ENCODE results near the gene GINS3. TPM values are rescaled to one million over a fixed set of nuclear protein-coding genes. Genes with fewer than 3 reads are reported as not detected.

GINS3 gene
- total RNA-seq, 2 donors from 2014 or later = 2.5 to 11.7 TPM

- no peaks in the 10 kb centered on the region for H3K27me3 ChIP-seq
- H3K27ac ChIP-seq = no peak overlapping the region
- H3K4me3 ChIP-seq = no peak overlapping the region
- intact Hi-C loops (cut with DNase I) = no loop called here
- H3K4me1 ChIP-seq = no peaks in the 10 kb centered on the region
- no peaks in the 10 kb centered on the region for H3K9me3 ChIP-seq
- no peak for DNase-seq
- TF ChIP-seq, protein P1, sequence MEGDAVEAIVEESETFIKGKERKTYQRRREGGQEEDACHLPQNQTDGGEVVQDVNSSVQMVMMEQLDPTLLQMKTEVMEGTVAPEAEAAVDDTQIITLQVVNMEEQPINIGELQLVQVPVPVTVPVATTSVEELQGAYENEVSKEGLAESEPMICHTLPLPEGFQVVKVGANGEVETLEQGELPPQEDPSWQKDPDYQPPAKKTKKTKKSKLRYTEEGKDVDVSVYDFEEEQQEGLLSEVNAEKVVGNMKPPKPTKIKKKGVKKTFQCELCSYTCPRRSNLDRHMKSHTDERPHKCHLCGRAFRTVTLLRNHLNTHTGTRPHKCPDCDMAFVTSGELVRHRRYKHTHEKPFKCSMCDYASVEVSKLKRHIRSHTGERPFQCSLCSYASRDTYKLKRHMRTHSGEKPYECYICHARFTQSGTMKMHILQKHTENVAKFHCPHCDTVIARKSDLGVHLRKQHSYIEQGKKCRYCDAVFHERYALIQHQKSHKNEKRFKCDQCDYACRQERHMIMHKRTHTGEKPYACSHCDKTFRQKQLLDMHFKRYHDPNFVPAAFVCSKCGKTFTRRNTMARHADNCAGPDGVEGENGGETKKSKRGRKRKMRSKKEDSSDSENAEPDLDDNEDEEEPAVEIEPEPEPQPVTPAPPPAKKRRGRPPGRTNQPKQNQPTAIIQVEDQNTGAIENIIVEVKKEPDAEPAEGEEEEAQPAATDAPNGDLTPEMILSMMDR (IDR thresholded peaks at IDR 0.05) = no peak
- no peaks in the 10 kb centered on the region for H3K36me3 ChIP-seq
- no peak overlapping the region for H3K9ac ChIP-seq (ENCODE audit: low read depth in 2 of 2, low read length in 2 of 2)
Measured at GRCh38 chr16:58421059-58421458, 28.8 kb downstream of the GINS3 start.

DNA sequence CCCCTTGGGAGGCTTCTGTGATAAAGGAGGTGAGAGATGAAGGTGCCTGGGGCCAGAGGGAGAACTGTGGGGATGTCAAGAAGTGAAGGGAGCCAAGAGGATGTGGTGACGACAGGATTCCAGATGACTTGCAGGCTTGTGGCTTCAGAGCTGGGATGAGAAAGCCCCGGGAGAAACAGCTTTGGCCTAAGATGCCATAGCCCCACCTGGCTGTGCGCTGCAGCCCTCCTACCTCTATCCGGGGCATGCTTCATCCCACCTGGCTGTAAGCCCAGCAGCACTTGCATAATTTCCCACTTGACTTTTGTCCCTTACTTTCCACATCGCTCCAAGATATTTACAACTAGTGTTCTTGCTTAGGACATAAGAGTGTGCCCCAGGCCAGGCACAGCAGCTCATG is 29.3 kb downstream of the GINS3 start:
- no peak overlapping the region for H3K4me3 ChIP-seq
- intact Hi-C loops (cut with DNase I) = no loop called here
- H3K27me3 ChIP-seq = no peaks in the 10 kb centered on the region
- no peaks in the 10 kb centered on the region for H3K36me3 ChIP-seq
- no peak overlapping the region for H3K27ac ChIP-seq
- H3K9me3 ChIP-seq = no peaks in the 10 kb centered on the region
- TF ChIP-seq, protein P1 (IDR thresholded peaks at IDR 0.05) = no peak
- DNase-seq = no peak
- H3K4me1 ChIP-seq = no peaks in the 10 kb centered on the region
- no peak overlapping the region for H3K9ac ChIP-seq (ENCODE audit: low read depth in 2 of 2, low read length in 2 of 2)

GRCh38 chr16:58422809-58423208 is 30.5 kb downstream of the GINS3 start:
- H3K27ac ChIP-seq = no peak overlapping the region
- H3K36me3 ChIP-seq = no peaks in the 10 kb centered on the region
- H3K27me3 ChIP-seq = no peaks in the 10 kb centered on the region
- no peaks in the 10 kb centered on the region for H3K4me1 ChIP-seq
- intact Hi-C loops (cut with DNase I) = no loop called here
- no peaks in the 10 kb centered on the region for H3K9me3 ChIP-seq
- DNase-seq = no peak
- H3K4me3 ChIP-seq = no peak overlapping the region
- TF ChIP-seq, protein P1 (IDR thresholded peaks at IDR 0.05) = no peak
- H3K9ac ChIP-seq (ENCODE audit: low read depth in 2 of 2, low read length in 2 of 2) = no peak overlapping the region

DNA sequence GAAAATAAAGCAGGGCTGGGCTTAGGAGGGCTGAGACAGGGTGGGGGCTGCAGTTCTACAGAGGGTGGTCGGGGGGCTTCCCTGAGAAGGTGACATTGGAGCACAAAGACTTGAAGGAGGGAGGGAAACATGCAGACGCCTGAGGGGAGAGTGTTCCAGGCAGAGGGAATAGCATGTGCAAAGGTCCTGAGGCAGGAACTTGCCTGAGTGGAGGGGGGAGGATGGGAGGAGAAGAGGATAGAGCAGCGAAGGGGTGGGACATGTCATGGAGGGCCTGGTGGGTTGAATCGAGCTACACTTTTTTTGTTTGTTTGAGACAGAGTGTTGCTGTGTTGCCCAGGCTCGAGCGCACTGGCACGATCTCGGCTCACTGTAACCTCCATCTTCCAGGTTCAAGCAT is 33.0 kb downstream of the GINS3 start:
- no peaks in the 10 kb centered on the region for H3K4me1 ChIP-seq
- H3K36me3 ChIP-seq = no peaks in the 10 kb centered on the region
- no peak overlapping the region for H3K9ac ChIP-seq (ENCODE audit: low read depth in 2 of 2, low read length in 2 of 2)
- no peaks in the 10 kb centered on the region for H3K27me3 ChIP-seq
- no peak overlapping the region for H3K4me3 ChIP-seq
- no peaks in the 10 kb centered on the region for H3K9me3 ChIP-seq
- intact Hi-C loops (cut with DNase I) = no loop called here
- no peak for DNase-seq
- TF ChIP-seq, protein P1 (IDR thresholded peaks at IDR 0.05) = no peak
- H3K27ac ChIP-seq = no peak overlapping the region

DNA sequence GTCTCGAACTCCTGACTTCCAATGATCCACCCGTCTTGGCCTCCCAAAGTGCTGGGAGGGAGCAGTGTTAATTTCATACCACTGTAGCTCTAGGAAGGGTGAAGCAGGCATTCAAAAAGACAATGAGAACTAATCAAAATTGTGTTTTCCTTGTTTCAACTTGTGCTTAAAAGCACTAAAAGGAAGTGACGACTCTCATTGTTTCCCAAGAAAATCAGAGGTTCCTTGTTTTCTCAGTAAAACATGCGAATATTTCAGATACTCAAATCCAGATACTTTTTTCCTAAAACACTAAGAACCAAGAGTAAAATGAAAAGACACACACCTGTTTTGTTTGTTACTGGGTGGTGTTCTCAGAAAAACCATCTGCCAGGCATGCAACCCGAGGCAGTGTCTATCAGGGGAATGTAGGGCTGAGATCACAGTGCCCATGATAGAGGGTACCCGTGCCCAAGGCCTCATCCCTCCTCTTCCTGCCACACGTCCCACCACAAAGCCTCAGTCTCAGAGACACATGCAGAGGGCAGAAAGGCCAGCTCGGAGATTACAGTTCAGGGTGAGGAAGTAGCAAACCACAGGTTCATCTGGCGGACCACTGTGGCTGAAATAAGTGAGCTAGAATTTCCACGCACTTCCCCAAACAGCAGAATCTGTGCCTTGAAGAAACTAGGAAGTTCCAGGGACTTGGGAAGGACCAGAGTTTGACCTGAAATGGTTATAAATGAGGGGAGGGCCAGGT is 33.7 kb downstream of the GINS3 start:
- Histone ChIP-seq H3K36me3 (no peaks in the 10 kb centered on the region), H3K27me3 (no peaks in the 10 kb centered on the region), H3K9ac (ENCODE audit: low read depth in 2 of 2, low read length in 2 of 2) (no peak overlapping the region), H3K27ac (no peak overlapping the region), H3K4me3 (no peak overlapping the region), H3K9me3 (no peaks in the 10 kb centered on the region), H3K4me1 (no peaks in the 10 kb centered on the region)
- TF ChIP-seq, protein P1 (IDR thresholded peaks at IDR 0.05) = no peak
- no peak for DNase-seq
- intact Hi-C loops (cut with DNase I) = no loop called here

Measured in colonic mucosa (tissue), 4 donors.